SK-N-SH (cell line): ENCODE data around the gene LPCAT1. TPM values are rescaled to one million over a fixed set of nuclear protein-coding genes. Genes with fewer than 3 reads are reported as not detected.

Experiments
- CTCF ChIA-PET: fragments of 300-600, 350-600 bp; formaldehyde crosslinking; extraction: SDS; loops from one replicate; lab custom pipeline; 2021; lab: Yijun Ruan, JAX
- POLR2A ChIA-PET: fragments of 350-600 bp; sonication (Branson Sonifier 250); formaldehyde crosslinking; extraction: SDS; loops from one replicate; lab custom pipeline; 2020; ENCODE audit warnings: antibody characterized with exemption, inconsistent platforms; lab: Yijun Ruan, JAX
- DNase-seq: peaks from one replicate; pipeline ENCODE4 v3.0.0; 2012
- H2AFZ ChIP-seq: fragments of 200-600 bp; sonication (generic); 2 replicates; pipeline ENCODE4 v1.8.1; 2016; ENCODE audit warnings: antibody characterized with exemption, mild to moderate bottlenecking, low read depth
- H3F3A ChIP-seq: fragments of 200-600 bp; sonication (generic); replicated peaks from 2 replicates; pipeline ENCODE3; 2016; ENCODE audit warnings: antibody characterized with exemption, mild to moderate bottlenecking; ENCODE audit not compliant: insufficient read depth
- H3K27ac ChIP-seq, 2 experiments: fragments of 200-500 bp in 1 of 2; fragments of 200-600 bp in 1 of 2; sonication (Bioruptor generic) in 1 of 2; sonication (generic), shearing (Covaris generic) in 1 of 2; 2 replicates each; pipeline versions ENCODE4 v1.5.1 to v1.6.1; 2014 to 2016; ENCODE audit warnings: low read depth in 2 of 2, inconsistent platforms in 1 of 2, low read length in 1 of 2, mild to moderate bottlenecking in 1 of 2, mixed read lengths in 1 of 2
- H3K27me3 ChIP-seq: fragments of 200-600 bp; sonication (generic), shearing (Covaris generic); 2 replicates; pipeline ENCODE4 v1.6.1; 2016; ENCODE audit warnings: mixed run types; ENCODE audit not compliant: insufficient read depth
- H3K36me3 ChIP-seq, 2 experiments: fragments of 200-500 bp in 1 of 2; fragments of 200-600 bp in 1 of 2; sonication (Bioruptor generic) in 1 of 2; sonication (generic) in 1 of 2; replicated peaks in 1 of 2; 2 replicates each; pipeline versions ENCODE3 to v1.5.1; 2014 to 2016; ENCODE audit warnings: low read length in 1 of 2, mild to moderate bottlenecking in 1 of 2; ENCODE audit not compliant: insufficient read depth in 2 of 2, control insufficient read depth in 1 of 2
- H3K4me1 ChIP-seq, 2 experiments: fragments of 200-500 bp in 1 of 2; fragments of 200-600 bp in 1 of 2; sonication (Bioruptor generic) in 1 of 2; sonication (generic), shearing (Covaris generic) in 1 of 2; 2 replicates each; pipeline versions ENCODE4 v1.5.1 to v1.6.1; 2014 to 2016; ENCODE audit warnings: low read depth in 1 of 2, low read length in 1 of 2, mixed run types in 1 of 2; ENCODE audit not compliant: insufficient read depth in 2 of 2, control insufficient read depth in 1 of 2
- H3K4me2 ChIP-seq: fragments of 200-600 bp; sonication (generic), shearing (Covaris generic); 2 replicates; pipeline ENCODE4 v1.6.1; 2017; ENCODE audit warnings: mixed run types
- H3K4me3 ChIP-seq, 2 experiments: fragments of 200-500 bp in 1 of 2; fragments of 200-600 bp in 1 of 2; sonication (Bioruptor generic) in 1 of 2; sonication (generic), shearing (Covaris generic) in 1 of 2; 2 replicates each; pipeline versions ENCODE4 v1.5.1 to v1.8.1; 2014 to 2016; ENCODE audit warnings: low read depth in 2 of 2, inconsistent platforms in 1 of 2, low read length in 1 of 2, mild to moderate bottlenecking in 1 of 2, mixed read lengths in 1 of 2, moderate library complexity in 1 of 2
- H3K79me2 ChIP-seq: fragments of 200-600 bp; sonication (generic); 2 replicates; pipeline ENCODE4 v1.8.1; 2017; ENCODE audit warnings: mild to moderate bottlenecking; ENCODE audit not compliant: insufficient read depth
- H3K9ac ChIP-seq: fragments of 200-600 bp; sonication (generic); 2 replicates; pipeline ENCODE4 v1.6.1; 2017; ENCODE audit warnings: mixed run types
- H3K9me2 ChIP-seq: fragments of 200-600 bp; sonication (generic); 2 replicates; pipeline ENCODE4 v1.6.1; 2017; ENCODE audit warnings: mixed run types
- H3K9me3 ChIP-seq: fragments of 200-600 bp; sonication (generic); 2 replicates; pipeline ENCODE4 v1.6.1; 2017; ENCODE audit warnings: mixed run types, mild to moderate bottlenecking, moderate library complexity
- H4K20me1 ChIP-seq: fragments of 200-600 bp; sonication (generic); 2 replicates; pipeline ENCODE4 v1.6.1; 2017; ENCODE audit warnings: mild to moderate bottlenecking, mixed run types; ENCODE audit not compliant: insufficient read depth
- ELF1 ChIP-seq: IDR thresholded peaks from 2 replicates; pipeline ENCODE4 v1.4.0; 2012
- EP300 ChIP-seq, 2 experiments: IDR thresholded peaks; 2 replicates each; pipeline versions ENCODE4 v1.4.0 to v1.6.1; 2012; ENCODE audit warnings: borderline replicate concordance in 1 of 2, low read depth in 1 of 2, low read length in 1 of 2
- FOSL2 ChIP-seq: IDR thresholded peaks from 2 replicates; pipeline ENCODE4 v1.4.0; 2012; ENCODE audit warnings: low read depth, mild to moderate bottlenecking, moderate library complexity, borderline replicate concordance
- GATA2 ChIP-seq: sonication (generic); formaldehyde crosslinking; IDR thresholded peaks from 2 replicates; pipeline ENCODE4 v1.5.0; 2020; ENCODE audit warnings: mild to moderate bottlenecking, missing genetic modification reagents
- NRF1 ChIP-seq: IDR thresholded peaks from 2 replicates; pipeline ENCODE4 v1.6.1; 2012; ENCODE audit warnings: low read depth, mild to moderate bottlenecking, low read length
- POLR2AphosphoS5 ChIP-seq: IDR thresholded peaks from 2 replicates; pipeline ENCODE4 v1.6.1; 2012; ENCODE audit warnings: low read depth, low read length
- SMC3 ChIP-seq: IDR thresholded peaks from 2 replicates; pipeline ENCODE4 v1.6.1; 2012; ENCODE audit warnings: low read depth, low read length, improper control_type of control experiment
- WGBS: methylation state at CpG from one replicate; pipeline ENCODE4 v1.1.6; 2017; ENCODE audit warnings: low lambda C conversion rate; 5-methylcytosine and 5-hydroxymethylcytosine counted together
- polyA plus RNA-seq, 3 experiments: library from polyadenylated mRNA; depleted of rRNA; stranded (reverse); fragments of >200 nt; gene quantifications; 2 replicates each; pipeline ENCODE4 v1.2.3, GENCODE V29; 2012
- TF ChIP-seq, protein P1 (sequence below): IDR thresholded peaks from 2 replicates; pipeline ENCODE4 v1.4.0; 2012; ENCODE audit warnings: low read depth
- TF ChIP-seq, protein P2 (sequence below): fragments of 200-600 bp; sonication (generic); IDR thresholded peaks from 2 replicates; pipeline ENCODE4 v1.6.1; 2017; ENCODE audit warnings: antibody characterized with exemption, mild to moderate bottlenecking, moderate library complexity

Gene LPCAT1
- polyA plus RNA-seq, 1 of the 3 experiments (the other 2 are of a cell fraction) = 42.3 TPM

DNA sequence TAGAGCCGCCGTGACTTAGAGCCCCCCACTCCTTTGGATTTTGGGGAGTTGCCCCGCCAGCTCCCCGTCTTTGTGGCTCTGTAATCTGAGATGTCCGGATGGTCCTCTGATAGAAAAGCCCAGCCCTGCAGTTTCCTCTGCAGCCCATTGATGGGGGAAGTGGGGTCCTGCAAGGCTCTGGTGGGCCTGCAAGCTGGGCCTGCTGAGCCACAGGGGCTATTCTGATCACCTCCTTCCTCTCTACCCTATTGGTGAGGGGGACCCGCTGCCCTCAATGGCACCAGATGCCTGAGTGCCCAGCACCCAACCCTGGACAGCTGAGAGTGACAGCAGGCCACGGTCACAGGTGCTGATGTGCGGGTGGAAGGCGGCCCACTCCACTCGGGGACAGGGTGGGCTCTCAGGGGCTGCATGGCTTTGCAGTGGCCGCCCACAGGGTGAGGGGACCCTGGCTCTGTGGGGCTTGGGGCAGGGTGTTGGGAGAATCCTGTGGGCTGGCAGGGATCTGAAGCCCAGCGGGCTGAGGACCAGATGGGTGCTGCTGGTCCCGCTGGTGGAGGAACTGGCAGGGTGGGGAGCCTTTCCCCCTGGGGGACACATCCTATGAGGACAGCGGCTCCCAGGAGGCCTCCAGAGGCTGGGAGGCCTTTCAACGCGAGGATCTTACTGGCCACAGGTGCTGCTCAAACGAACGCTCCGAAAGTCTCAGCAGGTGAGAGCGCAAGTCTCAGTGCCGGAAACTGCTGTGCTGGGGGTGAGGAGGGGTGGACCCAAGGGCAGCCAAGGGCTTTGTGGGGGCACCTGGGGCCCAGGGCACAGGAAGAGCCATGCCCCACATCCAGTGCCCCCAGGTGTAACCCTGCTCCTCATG, 30.0 kb upstream of the LPCAT1 start:
- H3K79me2 ChIP-seq = no peaks in the 10 kb centered on the region
- TF ChIP-seq, protein P1, sequence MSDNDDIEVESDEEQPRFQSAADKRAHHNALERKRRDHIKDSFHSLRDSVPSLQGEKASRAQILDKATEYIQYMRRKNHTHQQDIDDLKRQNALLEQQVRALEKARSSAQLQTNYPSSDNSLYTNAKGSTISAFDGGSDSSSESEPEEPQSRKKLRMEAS = no peak
- TF ChIP-seq ELF1 (no peak), FOSL2 (no peak), SMC3 (no peak), POLR2AphosphoS5 (no peak), NRF1 (no peak), EP300 (IDR thresholded peaks at IDR 0.05; ENCODE audit: borderline replicate concordance in 1 of 2, low read depth in 1 of 2, low read length in 1 of 2) (no peak)
- TF ChIP-seq, protein P2, sequence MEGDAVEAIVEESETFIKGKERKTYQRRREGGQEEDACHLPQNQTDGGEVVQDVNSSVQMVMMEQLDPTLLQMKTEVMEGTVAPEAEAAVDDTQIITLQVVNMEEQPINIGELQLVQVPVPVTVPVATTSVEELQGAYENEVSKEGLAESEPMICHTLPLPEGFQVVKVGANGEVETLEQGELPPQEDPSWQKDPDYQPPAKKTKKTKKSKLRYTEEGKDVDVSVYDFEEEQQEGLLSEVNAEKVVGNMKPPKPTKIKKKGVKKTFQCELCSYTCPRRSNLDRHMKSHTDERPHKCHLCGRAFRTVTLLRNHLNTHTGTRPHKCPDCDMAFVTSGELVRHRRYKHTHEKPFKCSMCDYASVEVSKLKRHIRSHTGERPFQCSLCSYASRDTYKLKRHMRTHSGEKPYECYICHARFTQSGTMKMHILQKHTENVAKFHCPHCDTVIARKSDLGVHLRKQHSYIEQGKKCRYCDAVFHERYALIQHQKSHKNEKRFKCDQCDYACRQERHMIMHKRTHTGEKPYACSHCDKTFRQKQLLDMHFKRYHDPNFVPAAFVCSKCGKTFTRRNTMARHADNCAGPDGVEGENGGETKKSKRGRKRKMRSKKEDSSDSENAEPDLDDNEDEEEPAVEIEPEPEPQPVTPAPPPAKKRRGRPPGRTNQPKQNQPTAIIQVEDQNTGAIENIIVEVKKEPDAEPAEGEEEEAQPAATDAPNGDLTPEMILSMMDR = no peak
- H3K36me3 ChIP-seq = no peaks in the 10 kb centered on the region
- CTCF ChIA-PET = no interaction called here
- no peak overlapping the region for H3K4me3 ChIP-seq
- H4K20me1 ChIP-seq = no peaks in the 10 kb centered on the region
- H3K27me3 ChIP-seq = peaks cover 9% of the 10 kb centered on the region
- H2AFZ ChIP-seq = no peak overlapping the region
- 70% methylated on average over 7 of the region's 21 CpGs for WGBS
- no peak for DNase-seq
- no peaks in the 10 kb centered on the region; a peak in 1 of 4 replicates for H3K4me1 ChIP-seq
- no peaks in the 10 kb centered on the region for H3F3A ChIP-seq
- no peak overlapping the region for H3K9ac ChIP-seq
- H3K9me2 ChIP-seq = no peaks in the 10 kb centered on the region
- no peak overlapping the region for H3K27ac ChIP-seq
- H3K4me2 ChIP-seq = no peak overlapping the region
- no peaks in the 10 kb centered on the region for H3K9me3 ChIP-seq
- POLR2A ChIA-PET = no interaction called here

DNA sequence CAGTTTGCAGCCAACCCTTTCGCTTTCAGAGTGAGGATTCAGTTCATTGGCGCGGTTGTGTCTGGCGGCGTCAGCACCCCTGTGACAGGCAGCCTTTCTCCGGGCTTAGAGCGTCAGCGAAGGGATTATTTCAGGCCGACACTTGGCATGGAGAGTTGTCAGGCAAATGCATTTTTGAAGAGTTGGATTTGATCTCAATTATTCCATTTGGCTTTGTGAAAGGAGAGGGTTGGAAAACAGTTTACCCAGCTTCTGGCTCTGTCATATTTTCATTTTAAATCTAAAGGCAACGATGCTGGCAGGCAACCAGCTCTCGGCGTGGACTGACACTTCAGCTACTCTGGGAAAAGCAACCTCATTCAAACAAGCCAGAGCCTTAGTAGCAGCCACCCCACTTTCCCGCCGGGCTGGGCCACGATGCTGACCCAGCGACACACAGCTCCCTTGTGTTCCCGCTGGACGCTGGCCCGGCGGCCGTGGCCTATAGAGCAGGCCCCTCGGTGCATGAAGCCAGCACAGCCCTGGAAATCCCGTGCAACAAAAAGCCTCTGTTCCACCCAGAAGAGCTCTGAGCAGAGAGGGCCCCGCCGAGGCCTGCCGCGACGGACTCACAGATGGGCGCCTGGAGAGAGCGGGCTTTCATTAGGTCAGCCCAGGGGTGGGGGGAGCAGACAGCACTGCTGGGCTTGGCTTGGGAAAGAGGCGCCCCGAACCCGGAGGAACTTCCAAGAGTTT, 28.9 kb upstream of the LPCAT1 start:
- Histone ChIP-seq H3K4me1 (peaks cover 0 to 2% of the 10 kb centered on the region in 2 experiments; a peak in 1 of 4 replicates), H4K20me1 (no peaks in the 10 kb centered on the region), H3K27me3 (peaks cover 14% of the 10 kb centered on the region), H3K79me2 (no peaks in the 10 kb centered on the region), H3F3A (no peaks in the 10 kb centered on the region), H3K9me2 (no peaks in the 10 kb centered on the region), H3K4me2 (no peak overlapping the region), H3K27ac (no peak overlapping the region), H3K36me3 (no peaks in the 10 kb centered on the region), H2AFZ (no peak overlapping the region), H3K9me3 (no peaks in the 10 kb centered on the region), H3K9ac (no peak overlapping the region), H3K4me3 (no peak overlapping the region)
- POLR2A ChIA-PET = no interaction called here
- DNase-seq = no peak
- no peak for TF ChIP-seq GATA2 (CRISPR knock-in tag)
- 77% methylated on average over 23 of the region's 33 CpGs for WGBS
- CTCF ChIA-PET = no interaction called here
